IMR-90 (cell line): ENCODE measurements around the gene PITRM1. TPM values are rescaled to one million over a fixed set of nuclear protein-coding genes. Genes with fewer than 3 reads are reported as not detected.

Experiments
- ATAC-seq: fragments of 200-7000 bp; cut with Tn5 transposase; 2 replicates; pipeline ENCODE4 v1.9.1; 2020; ENCODE audit warnings: low read depth, mild to moderate bottlenecking, moderate library complexity
- BruUV-seq: library from RNA; stranded (reverse); fragments of 400-500 nt; replicated peaks from 2 replicates; lab custom pipeline; 2021; lab: Mats Ljungman, UMichigan
- CTCF ChIA-PET: fragments of 300-600 bp; formaldehyde crosslinking; extraction: SDS; loops from one replicate; lab custom pipeline; 2021; ENCODE audit warnings: antibody characterized with exemption; lab: Yijun Ruan, JAX
- POLR2A ChIA-PET: fragments of 300-600 bp; sonication (Branson Sonifier 250); formaldehyde crosslinking; loops from one replicate; lab custom pipeline; 2022; ENCODE audit warnings: antibody characterized with exemption; ENCODE audit not compliant: unreplicated experiment; lab: Charles Lee
- DNase-seq: peaks from one replicate; pipeline ENCODE4 v3.0.0; 2013
- H2AFZ ChIP-seq: replicated peaks from 2 replicates; pipeline ENCODE3; 2013; ENCODE audit warnings: low read length, mild to moderate bottlenecking; ENCODE audit not compliant: poor library complexity
- H2AK5ac ChIP-seq: 2 replicates; pipeline ENCODE4 v1.6.1; 2013; ENCODE audit warnings: low read depth, low read length, inconsistent platforms
- H2AK9ac ChIP-seq: replicated peaks from 2 replicates; pipeline ENCODE3; 2013; ENCODE audit warnings: mild to moderate bottlenecking, low read depth, low read length, moderate library complexity; ENCODE audit not compliant: poor library complexity
- H2BK120ac ChIP-seq: 2 replicates; pipeline ENCODE4 v1.6.1; 2013; ENCODE audit warnings: low read depth, low read length, inconsistent platforms
- H2BK15ac ChIP-seq: 3 replicates; pipeline ENCODE4 v1.6.1; 2013; ENCODE audit warnings: low read depth, low read length, inconsistent platforms
- H2BK20ac ChIP-seq: 2 replicates; pipeline ENCODE4 v1.6.1; 2013; ENCODE audit warnings: low read depth, mild to moderate bottlenecking, inconsistent platforms, low read length, moderate library complexity
- H2BK5ac ChIP-seq: 2 replicates; pipeline ENCODE4 v1.6.1; 2013; ENCODE audit warnings: mild to moderate bottlenecking, low read depth, low read length, inconsistent platforms; ENCODE audit not compliant: poor library complexity, severe bottlenecking
- H3K14ac ChIP-seq: replicated peaks from 2 replicates; pipeline ENCODE4 v1.6.1; 2013; ENCODE audit warnings: low read depth, low read length, inconsistent platforms
- H3K18ac ChIP-seq: 2 replicates; pipeline ENCODE4 v1.6.1; 2013; ENCODE audit warnings: low read depth, low read length, control low read depth
- H3K23ac ChIP-seq: 2 replicates; pipeline ENCODE4 v1.6.1; 2013; ENCODE audit warnings: low read depth, low read length, inconsistent platforms
- H3K27ac ChIP-seq: 2 replicates; pipeline ENCODE4 v1.5.1; 2013; ENCODE audit warnings: mild to moderate bottlenecking, control low read depth, low read length; ENCODE audit not compliant: insufficient read depth
- H3K27me3 ChIP-seq: 2 replicates; pipeline ENCODE4 v1.6.1; 2013; ENCODE audit warnings: low read length; ENCODE audit not compliant: control insufficient read depth, insufficient read depth
- H3K36me3 ChIP-seq: 2 replicates; pipeline ENCODE4 v1.6.1; 2013; ENCODE audit warnings: low read length, mixed read lengths; ENCODE audit not compliant: control insufficient read depth, insufficient read depth
- H3K4ac ChIP-seq: 2 replicates; pipeline ENCODE4 v1.6.1; 2013; ENCODE audit warnings: low read depth, low read length, inconsistent platforms
- H3K4me1 ChIP-seq: 2 replicates; pipeline ENCODE4 v1.6.1; 2013; ENCODE audit warnings: low read length, mixed read lengths; ENCODE audit not compliant: control insufficient read depth, insufficient read depth
- H3K4me2 ChIP-seq: 2 replicates; pipeline ENCODE4 v1.6.1; 2013; ENCODE audit warnings: low read depth, mild to moderate bottlenecking, control low read depth, low read length, moderate library complexity
- H3K4me3 ChIP-seq: 2 replicates; pipeline ENCODE4 v1.5.1; 2013; ENCODE audit warnings: low read depth, mild to moderate bottlenecking, control low read depth, low read length, moderate library complexity; ENCODE audit not compliant: insufficient read depth
- H3K56ac ChIP-seq: 2 replicates; pipeline ENCODE4 v1.6.1; 2013; ENCODE audit warnings: low read length, inconsistent platforms; ENCODE audit not compliant: insufficient read depth; ENCODE audit errors: extremely low read depth
- H3K79me1 ChIP-seq, 2 experiments: 2 replicates each; pipeline ENCODE4 v1.6.1; 2013; ENCODE audit warnings: low read length in 2 of 2, inconsistent platforms in 1 of 2, low read depth in 1 of 2
- H3K9ac ChIP-seq: 2 replicates; pipeline ENCODE4 v1.6.1; 2013; ENCODE audit warnings: low read depth, low read length, control low read depth
- H3K9me1 ChIP-seq: 2 replicates; pipeline ENCODE4 v1.6.1; 2013; ENCODE audit warnings: low read length, inconsistent platforms; ENCODE audit not compliant: insufficient read depth
- H3K9me3 ChIP-seq: 2 replicates; pipeline ENCODE4 v1.6.1; 2013; ENCODE audit warnings: low read length; ENCODE audit not compliant: control insufficient read depth, insufficient read depth
- H4K20me1 ChIP-seq: 2 replicates; pipeline ENCODE4 v1.6.1; 2013; ENCODE audit warnings: low read length, inconsistent platforms; ENCODE audit not compliant: insufficient read depth
- H4K5ac ChIP-seq: 2 replicates; pipeline ENCODE4 v1.6.1; 2013; ENCODE audit warnings: mild to moderate bottlenecking, low read depth, low read length, control low read depth
- H4K8ac ChIP-seq, 2 experiments: 2 replicates each; pipeline ENCODE4 v1.6.1; 2013; ENCODE audit warnings: low read depth in 2 of 2, low read length in 2 of 2, control low read depth in 1 of 2, inconsistent platforms in 1 of 2
- H4K91ac ChIP-seq: 2 replicates; pipeline ENCODE4 v1.6.1; 2013; ENCODE audit warnings: low read depth, low read length, inconsistent platforms; ENCODE audit not compliant: insufficient read depth
- CEBPB ChIP-seq: IDR thresholded peaks from 2 replicates; pipeline ENCODE4 v1.6.1; 2012; ENCODE audit warnings: low read depth, low read length, improper control_type of control experiment
- CHD1 ChIP-seq: IDR thresholded peaks from 2 replicates; pipeline ENCODE4 v1.6.1; 2012; ENCODE audit warnings: low read depth, low read length, improper control_type of control experiment
- CTCF ChIP-seq: conservative IDR thresholded peaks from 2 replicates; pipeline ENCODE4 v1.5.1; 2012; ENCODE audit warnings: mild to moderate bottlenecking, low read depth, low read length, improper control_type of control experiment
- FOS ChIP-seq: fragments of 150-350 bp; IDR thresholded peaks from 2 replicates; pipeline ENCODE4 v1.6.1; 2016; ENCODE audit warnings: low read depth, low read length
- MAFK ChIP-seq: IDR thresholded peaks from 2 replicates; pipeline ENCODE4 v1.6.1; 2012; ENCODE audit warnings: low read depth, low read length, improper control_type of control experiment
- NFE2L2 ChIP-seq: fragments of 150-350 bp; IDR thresholded peaks from 2 replicates; pipeline ENCODE4 v1.6.1; 2016; ENCODE audit warnings: low read depth, mild to moderate bottlenecking, low read length
- POLR2A ChIP-seq: IDR thresholded peaks from 2 replicates; pipeline ENCODE4 v1.6.1; 2012; ENCODE audit warnings: mild to moderate bottlenecking, low read depth, low read length
- RCOR1 ChIP-seq: IDR thresholded peaks from 2 replicates; pipeline ENCODE4 v1.6.1; 2012; ENCODE audit warnings: mild to moderate bottlenecking, low read length, improper control_type of control experiment; ENCODE audit not compliant: insufficient replicate concordance
- SMC3 ChIP-seq: fragments of 150-350 bp; IDR thresholded peaks from 2 replicates; pipeline ENCODE4 v1.6.1; 2016; ENCODE audit warnings: low read depth, mild to moderate bottlenecking, antibody characterized with exemption, low read length, moderate library complexity
- USF2 ChIP-seq: fragments of 150-350 bp; IDR thresholded peaks from 2 replicates; pipeline ENCODE4 v1.6.1; 2017; ENCODE audit warnings: mild to moderate bottlenecking, antibody characterized with exemption, low read length, low read depth
- WGBS, 2 experiments: methylation state at CpG; one replicate each; pipeline versions ENCODE4 v1.1.5 to v1.1.7; 2013; ENCODE audit warnings: missing lambda C conversion rate in 2 of 2; ENCODE audit not compliant: insufficient read length in 1 of 2; ENCODE audit errors: extremely low coverage in 2 of 2; 5-methylcytosine and 5-hydroxymethylcytosine counted together
- dilution Hi-C: fragments of 300-500 bp; cut with HindIII; formaldehyde crosslinking; loops from one replicate; pipeline ENCODE4 v1.14.3; 2018; ENCODE audit warnings: low sequenced_read_pairs; ENCODE audit not compliant: unreplicated experiment
- in situ Hi-C: fragments of 300-500 bp; cut with MboI; formaldehyde crosslinking; loops from 3 replicates; pipeline ENCODE4 v1.14.3; 2019; ENCODE audit warnings: low sequenced_read_pairs, inconsistent platforms, mixed read lengths
- intact Hi-C: fragments of 100-400 bp; cut with micrococcal nuclease; formaldehyde crosslinking; loops from 2 replicates; pipeline ENCODE4 v1.10.0; 2022
- polyA plus RNA-seq, 3 experiments: library from polyadenylated mRNA; depleted of rRNA; stranded (reverse); fragments of >200 nt; gene quantifications; 2 replicates each; pipeline ENCODE4 v1.2.3, GENCODE V29; 2012; ENCODE audit warnings: low replicate concordance in 1 of 3
- total RNA-seq: library from RNA; depleted of rRNA; stranded (reverse); fragments of >200 nt; gene quantifications from 2 replicates; pipeline ENCODE4 v1.2.3, GENCODE V29; 2012

Gene PITRM1
- total and polyA plus RNA-seq, 2 of the 4 experiments (the other 2 are of a cell fraction): 97.1 to 124 TPM

GRCh38 chr10:3208481-3209406, 36.2 kb upstream of the PITRM1 start (continued):
- TF ChIP-seq USF2 (no peak), MAFK (no peak)

GRCh38 chr10:3207351-3207750, 34.8 kb upstream of the PITRM1 start:
- intact Hi-C loops: no loop called here
- no peak overlapping the region for H3K56ac ChIP-seq
- no peak overlapping the region for H2BK15ac ChIP-seq

More at GRCh38 chr10:3207351-3207750, 34.8 kb upstream of the PITRM1 start:
- no peaks in the 10 kb centered on the region for H4K20me1 ChIP-seq
- DNase-seq (no peak), ATAC-seq (no peak)
- no peak overlapping the region for H2BK5ac ChIP-seq
- H2BK120ac ChIP-seq: no peak overlapping the region
- H3K4me1 ChIP-seq: no peaks in the 10 kb centered on the region
- H3K4me3 ChIP-seq: no peak overlapping the region
- TF ChIP-seq RCOR1 (no peak), SMC3 (no peak), NFE2L2 (no peak), CHD1 (no peak), POLR2A (no peak), CTCF (no peak), MAFK (no peak), CEBPB (no peak), FOS (no peak), USF2 (no peak)
- H4K8ac ChIP-seq: no peak overlapping the region
- H3K4ac ChIP-seq: no peak overlapping the region
- dilution Hi-C loops (no loop called here), in situ Hi-C loops (loop anchor here (25.0 kb wide), 1 partner anchor 1305 kb away; no protein-coding TSS in a partner anchor)
- H3K79me1 ChIP-seq: no peaks in the 10 kb centered on the region
- H3K4me2 ChIP-seq: no peak overlapping the region
- H3K9me1 ChIP-seq: no peaks in the 10 kb centered on the region; the same call in 1 of the 2 replicates
- no peak overlapping the region for H2AFZ ChIP-seq
- H3K9ac ChIP-seq: no peak overlapping the region
- H3K23ac ChIP-seq: no peak overlapping the region
- H2BK20ac ChIP-seq: no peak overlapping the region; the same call in 1 of the 2 replicates
- no peak overlapping the region for H3K14ac ChIP-seq
- POLR2A ChIA-PET: no interaction called here
- H3K9me3 ChIP-seq: no peaks in the 10 kb centered on the region
- H4K5ac ChIP-seq: no peak overlapping the region
- H2AK5ac ChIP-seq: no peak overlapping the region
- H4K91ac ChIP-seq: no peak overlapping the region
- no peak overlapping the region for H3K27ac ChIP-seq
- no peaks in the 10 kb centered on the region for H3K36me3 ChIP-seq
- BruUV-seq: no TSS peak
- H2AK9ac ChIP-seq: no peak overlapping the region
- WGBS, 2 experiments: 32% methylated on average over 3 of the region's 8 CpGs; no CpG with 5 or more reads in 1 of the 2 experiments
- no peak overlapping the region for H3K18ac ChIP-seq
- H3K27me3 ChIP-seq: peaks cover 7% of the 10 kb centered on the region
- CTCF ChIA-PET: no interaction called here
